ENCODE measurements around the gene CEP85L. TPM values are rescaled to one million over a fixed set of nuclear protein-coding genes. Genes with fewer than 3 reads are reported as not detected.

CEP85L gene
- total RNA-seq (10 to 100 TPM in 1 of 2 donors, 1 to 10 TPM in 1; 9.2 to 11.3 TPM), polyA plus RNA-seq (ENCODE audit: insufficient read length in 6 of 6) (10 to 100 TPM; 11.2 to 13.4 (median 12.4) TPM)
- long read RNA-seq, donor 1, full-length matches to known transcripts, result 1 of 1 reads
- long read RNA-seq, donor 1, partial matches to known transcripts, result 0 of 1 reads
- long read RNA-seq, donor 1, other reads (novel, unspliced or antisense), result 0 of 1 reads
- long read RNA-seq, donor 2, full-length matches to known transcripts, result 2 of 2 reads
- long read RNA-seq, donor 2, partial matches to known transcripts, result 0 of 2 reads
- long read RNA-seq, donor 2, other reads (novel, unspliced or antisense), result 0 of 2 reads
- long read RNA-seq, donor 3, result 0 reads
- long read RNA-seq, donor 4, partial matches to known transcripts, result 5 of 6 reads
- long read RNA-seq, donor 4, other reads (novel, unspliced or antisense), result 0 of 6 reads
- long read RNA-seq, donor 5, result 0 reads
- long read RNA-seq, donor 6, result 0 reads
- long read RNA-seq, donor 7, partial matches to known transcripts, result 0 of 1 reads
- long read RNA-seq, donor 7, other reads (novel, unspliced or antisense), result 0 of 1 reads
- long read RNA-seq, donor 8, result 0 reads
- long read RNA-seq, donor 9, result 0 reads
- long read RNA-seq, donor 10, partial matches to known transcripts, result 4 of 5 reads
- long read RNA-seq, donor 10, other reads (novel, unspliced or antisense), result 1 of 5 reads
- long read RNA-seq, donor 11, result 0 reads
- long read RNA-seq, donor 12, result 0 reads

DNA sequence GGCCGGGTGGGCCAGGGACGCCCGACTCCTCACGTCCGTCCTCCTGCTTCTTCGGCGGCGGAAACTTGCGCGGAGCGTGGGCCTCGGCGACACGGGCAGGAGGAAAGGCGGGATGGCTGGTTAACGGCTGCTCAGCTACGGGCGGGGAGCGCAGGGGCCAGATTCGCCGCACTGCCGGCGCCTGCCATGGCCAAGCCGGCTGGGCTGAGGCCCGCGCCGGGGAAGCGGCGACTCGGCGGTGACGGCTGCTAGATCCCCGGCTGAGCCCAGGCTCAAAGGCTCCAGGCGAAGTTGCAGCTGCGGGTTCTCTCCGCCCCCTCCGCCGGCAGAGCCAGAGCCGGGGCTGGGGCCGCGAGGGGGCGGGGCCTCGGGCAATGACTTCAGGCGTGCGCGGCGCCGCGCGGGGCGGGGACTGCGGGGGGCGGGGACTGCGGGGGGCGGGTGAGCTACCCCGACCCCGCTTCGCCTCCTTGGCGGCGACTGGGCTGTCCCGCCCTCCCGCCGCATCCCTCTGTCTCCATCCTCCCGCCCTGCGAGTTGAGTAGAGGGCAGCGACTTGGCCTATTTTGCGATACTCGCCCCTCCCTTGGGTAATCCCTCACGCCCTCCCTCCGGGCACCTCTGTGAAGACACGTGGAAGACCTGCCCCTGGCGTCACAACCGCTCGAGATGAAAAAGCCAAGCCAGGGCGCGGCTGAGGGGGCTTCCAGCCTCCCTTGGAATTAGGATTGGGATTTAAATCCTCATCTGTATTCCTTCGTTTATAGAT, at the start of gene CEP85L:
TSS of gene CEP85L (minus strand) at position 310 of the 769 bp plus-strand sequence. CDS start 322 bp downstream, outside the sequence.
- Histone ChIP-seq H3K27me3 (no peaks in the 10 kb centered on the region), H3K9me3 (no peaks in the 10 kb centered on the region), H3K36me3 (no peaks in the 10 kb centered on the region), H3K4me3 (peak within 1 kb of the TSS; percentile 84 to 96), H3K27ac (peak within 1 kb of the TSS; percentile 96 to 97), H3K4me1 (peaks cover 10 to 23% of the 10 kb centered on the region in 2 donors)
- intact Hi-C loops (cut with DNase I), result no loop called here
- DNase-seq, result peak; percentile 89 to 99 (median 94)
- ATAC-seq, result peak; percentile 98
- no peak for TF ChIP-seq CTCF (IDR thresholded peaks at IDR 0.05)

DNA sequence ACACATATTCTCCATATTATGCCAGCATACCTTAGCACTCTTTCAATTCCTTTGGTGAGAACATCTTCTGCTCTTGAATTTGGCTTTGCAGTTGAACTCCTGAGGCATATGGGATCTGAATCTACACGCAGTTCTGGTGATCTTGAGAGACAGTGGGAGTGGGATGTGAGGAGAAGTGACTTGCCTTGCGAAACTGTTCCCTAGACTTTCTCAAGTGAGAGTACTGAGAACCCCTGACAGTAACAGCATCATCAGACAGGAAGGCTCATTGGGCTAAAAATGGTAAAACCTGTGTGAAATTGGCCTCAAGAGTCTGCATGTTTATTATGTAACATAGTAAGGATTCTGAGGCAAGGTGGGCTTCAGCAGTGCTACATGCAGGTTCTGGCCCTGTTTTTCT, 49.1 kb upstream of the CEP85L start:
- TF ChIP-seq CTCF (IDR thresholded peaks at IDR 0.05), result no peak
- H3K4me3 ChIP-seq, result no peak overlapping the region

GRCh38 chr6:118697554-118697953, 46.2 kb upstream of the CEP85L start:
- ATAC-seq, result no peak
- Histone ChIP-seq H3K4me1 (no peaks in the 10 kb centered on the region), H3K27me3 (no peaks in the 10 kb centered on the region), H3K4me3 (no peak overlapping the region), H3K27ac (no peak overlapping the region), H3K36me3 (no peaks in the 10 kb centered on the region), H3K9me3 (no peaks in the 10 kb centered on the region)
- DNase-seq, result no peak
- intact Hi-C loops (cut with DNase I), result no loop called here
- no peak for TF ChIP-seq CTCF (IDR thresholded peaks at IDR 0.05)

More for the DNA sequence above, 49.1 kb upstream of the CEP85L start:
- no peaks in the 10 kb centered on the region for H3K9me3 ChIP-seq
- intact Hi-C loops (cut with DNase I), result no loop called here
- no peak for ATAC-seq
- no peaks in the 10 kb centered on the region for H3K36me3 ChIP-seq
- H3K4me1 ChIP-seq, result peaks cover 0 to 3% of the 10 kb centered on the region in 2 donors
- no peak for DNase-seq
- H3K27ac ChIP-seq, result no peak overlapping the region
- H3K27me3 ChIP-seq, result no peaks in the 10 kb centered on the region

GRCh38 chr6:118696271-118696670, 44.9 kb upstream of the CEP85L start:
- H3K27me3 ChIP-seq, result no peaks in the 10 kb centered on the region
- H3K4me1 ChIP-seq, result no peaks in the 10 kb centered on the region
- DNase-seq (no peak), ATAC-seq (no peak)
- H3K9me3 ChIP-seq, result no peaks in the 10 kb centered on the region
- H3K4me3 ChIP-seq, result no peak overlapping the region
- TF ChIP-seq CTCF (IDR thresholded peaks at IDR 0.05), result no peak
- no peak overlapping the region for H3K27ac ChIP-seq
- H3K36me3 ChIP-seq, result no peaks in the 10 kb centered on the region
- intact Hi-C loops (cut with DNase I), result no loop called here

Data from left lung (tissue), 14 donors.